Measurements from ENCODE around the gene PPARG.

DNA sequence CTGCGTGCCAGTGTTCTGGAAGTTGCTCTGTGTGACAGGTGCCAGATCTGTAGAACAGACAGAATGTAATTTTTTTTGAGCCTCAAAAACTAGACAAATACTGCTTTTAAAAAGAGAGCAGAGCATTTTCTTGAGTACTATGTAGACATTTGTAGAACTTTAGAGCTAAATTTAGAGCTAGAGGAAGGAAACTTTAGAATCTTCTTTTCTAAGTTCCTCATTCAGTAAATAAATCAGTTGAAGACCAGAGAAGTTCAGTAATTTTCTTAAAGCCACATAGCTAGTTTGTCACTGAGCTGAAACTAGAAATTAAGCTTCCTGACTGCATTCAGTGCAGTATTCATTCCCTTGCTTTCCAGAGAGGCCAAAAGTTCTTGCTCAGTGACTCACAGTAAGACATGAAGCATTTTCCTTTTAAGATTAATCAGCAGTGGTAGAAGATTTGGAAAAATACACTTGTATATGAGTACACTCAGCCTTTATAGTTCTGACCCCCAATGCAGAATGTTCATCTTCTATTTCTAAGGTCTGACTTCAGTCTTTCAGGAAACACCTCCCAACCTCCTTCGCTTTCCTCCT, 111.8 kb downstream of the PPARG start:
- TF ChIP-seq, protein P1, sequence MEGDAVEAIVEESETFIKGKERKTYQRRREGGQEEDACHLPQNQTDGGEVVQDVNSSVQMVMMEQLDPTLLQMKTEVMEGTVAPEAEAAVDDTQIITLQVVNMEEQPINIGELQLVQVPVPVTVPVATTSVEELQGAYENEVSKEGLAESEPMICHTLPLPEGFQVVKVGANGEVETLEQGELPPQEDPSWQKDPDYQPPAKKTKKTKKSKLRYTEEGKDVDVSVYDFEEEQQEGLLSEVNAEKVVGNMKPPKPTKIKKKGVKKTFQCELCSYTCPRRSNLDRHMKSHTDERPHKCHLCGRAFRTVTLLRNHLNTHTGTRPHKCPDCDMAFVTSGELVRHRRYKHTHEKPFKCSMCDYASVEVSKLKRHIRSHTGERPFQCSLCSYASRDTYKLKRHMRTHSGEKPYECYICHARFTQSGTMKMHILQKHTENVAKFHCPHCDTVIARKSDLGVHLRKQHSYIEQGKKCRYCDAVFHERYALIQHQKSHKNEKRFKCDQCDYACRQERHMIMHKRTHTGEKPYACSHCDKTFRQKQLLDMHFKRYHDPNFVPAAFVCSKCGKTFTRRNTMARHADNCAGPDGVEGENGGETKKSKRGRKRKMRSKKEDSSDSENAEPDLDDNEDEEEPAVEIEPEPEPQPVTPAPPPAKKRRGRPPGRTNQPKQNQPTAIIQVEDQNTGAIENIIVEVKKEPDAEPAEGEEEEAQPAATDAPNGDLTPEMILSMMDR (IDR thresholded peaks at IDR 0.05 in 8 of 11, conservative IDR thresholded peaks at IDR 0.05 in 3 of 11), result no peak
- TF ChIP-seq POLR2AphosphoS5 (IDR thresholded peaks at IDR 0.05), result no peak

Data from spleen (tissue), 7 donors.